ENCODE results near the gene RHBDF1.

RHBDF1 gene

DNA sequence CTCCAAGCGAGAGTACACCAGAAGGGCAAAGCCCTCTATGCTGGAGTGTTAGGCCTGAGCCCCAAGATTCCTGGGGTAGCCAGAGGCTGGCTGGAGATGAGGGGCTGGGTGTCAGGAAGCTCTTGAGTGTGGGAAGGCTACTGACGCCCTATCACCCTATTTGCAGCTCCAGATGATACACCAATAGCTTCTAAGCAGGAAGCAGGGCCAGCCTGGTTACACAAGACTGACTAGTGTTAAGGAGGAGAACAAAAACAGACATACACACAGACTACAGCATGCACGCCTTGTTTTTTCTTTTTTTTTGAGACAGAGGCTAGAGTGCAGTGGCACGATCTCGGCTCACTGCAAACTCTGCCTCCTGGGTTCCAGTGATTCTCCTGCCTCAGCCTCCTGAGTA lies 34.9 kb downstream of the RHBDF1 start:
- Histone ChIP-seq H3K9ac (ENCODE audit: low read length) (no peak overlapping the region), H3K27me3 (ENCODE audit: low read depth, low read length) (no peaks in the 10 kb centered on the region), H3K4me2 (ENCODE audit: low read length) (no peak overlapping the region), H3K9me3 (ENCODE audit: insufficient read depth, low read length) (no peaks in the 10 kb centered on the region), H3K79me2 (ENCODE audit: low read length) (peaks cover 9% of the 10 kb centered on the region; the same call in 1 of the 2 replicates), H3K4me1 (ENCODE audit: low read length) (peaks cover 45% of the 10 kb centered on the region), H3K27ac (ENCODE audit: low read length) (no peak overlapping the region), H4K20me1 (ENCODE audit: insufficient read depth, low read length) (no peaks in the 10 kb centered on the region), H3K4me3 (ENCODE audit: low read length) (no peak overlapping the region), H2AFZ (ENCODE audit: low read depth, low read length) (no peak overlapping the region), H3K36me3 (replicated peaks; ENCODE audit: low read depth, low read length) (peaks cover 41% of the 10 kb centered on the region)
- TF ChIP-seq CTCF (IDR thresholded peaks at IDR 0.05; ENCODE audit: low read depth, low read length) = no peak
- no peak for TF ChIP-seq EZH2phosphoT487 (IDR thresholded peaks at IDR 0.05; ENCODE audit: low read depth)

DNA sequence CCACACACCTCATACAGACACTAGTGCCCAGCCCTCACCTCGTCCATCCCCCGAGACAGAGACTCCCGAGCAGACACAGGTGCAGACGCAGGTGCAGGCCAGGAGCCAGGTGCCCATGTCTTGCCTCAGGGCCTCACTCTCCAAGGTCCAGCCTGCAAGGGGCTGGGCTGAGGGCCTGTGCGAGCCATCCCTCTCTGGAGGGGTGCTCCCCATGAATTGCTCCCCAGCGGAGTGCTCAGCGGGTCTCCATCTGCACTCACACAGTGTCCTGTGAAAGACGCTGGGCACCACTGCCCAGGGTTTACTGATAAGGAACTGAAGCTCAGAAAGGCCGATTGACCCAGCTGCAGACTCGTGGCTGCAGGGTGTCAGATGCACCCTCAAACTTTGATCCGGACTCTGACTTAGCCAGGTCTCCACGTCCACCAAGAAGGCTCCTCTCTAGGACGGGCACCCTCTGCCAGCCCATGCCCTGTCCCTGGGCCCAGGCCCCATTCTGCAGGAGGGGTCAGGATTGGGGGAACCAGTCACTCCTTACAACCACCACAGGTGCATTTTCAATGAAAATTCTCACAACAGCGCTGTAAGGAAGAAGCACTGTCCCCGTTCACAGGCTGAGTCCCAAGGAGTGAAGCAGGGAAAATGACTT lies 36.0 kb downstream of the RHBDF1 start:
- Histone ChIP-seq H3K27ac (ENCODE audit: low read length) (no peak overlapping the region), H3K9ac (ENCODE audit: low read length) (no peak overlapping the region), H3K4me2 (ENCODE audit: low read length) (no peak overlapping the region), H3K9me3 (ENCODE audit: insufficient read depth, low read length) (no peaks in the 10 kb centered on the region), H3K27me3 (ENCODE audit: low read depth, low read length) (no peaks in the 10 kb centered on the region), H3K79me2 (ENCODE audit: low read length) (peaks cover 3% of the 10 kb centered on the region; the same call in 1 of the 2 replicates), H2AFZ (ENCODE audit: low read depth, low read length) (no peak overlapping the region), H4K20me1 (ENCODE audit: insufficient read depth, low read length) (no peaks in the 10 kb centered on the region), H3K4me3 (ENCODE audit: low read length) (no peak overlapping the region), H3K4me1 (ENCODE audit: low read length) (peaks cover 42% of the 10 kb centered on the region), H3K36me3 (replicated peaks; ENCODE audit: low read depth, low read length) (peaks cover 33% of the 10 kb centered on the region)
- TF ChIP-seq EZH2phosphoT487 (IDR thresholded peaks at IDR 0.05; ENCODE audit: low read depth) (no peak), CTCF (IDR thresholded peaks at IDR 0.05; ENCODE audit: low read depth, low read length) (no peak)

DNA sequence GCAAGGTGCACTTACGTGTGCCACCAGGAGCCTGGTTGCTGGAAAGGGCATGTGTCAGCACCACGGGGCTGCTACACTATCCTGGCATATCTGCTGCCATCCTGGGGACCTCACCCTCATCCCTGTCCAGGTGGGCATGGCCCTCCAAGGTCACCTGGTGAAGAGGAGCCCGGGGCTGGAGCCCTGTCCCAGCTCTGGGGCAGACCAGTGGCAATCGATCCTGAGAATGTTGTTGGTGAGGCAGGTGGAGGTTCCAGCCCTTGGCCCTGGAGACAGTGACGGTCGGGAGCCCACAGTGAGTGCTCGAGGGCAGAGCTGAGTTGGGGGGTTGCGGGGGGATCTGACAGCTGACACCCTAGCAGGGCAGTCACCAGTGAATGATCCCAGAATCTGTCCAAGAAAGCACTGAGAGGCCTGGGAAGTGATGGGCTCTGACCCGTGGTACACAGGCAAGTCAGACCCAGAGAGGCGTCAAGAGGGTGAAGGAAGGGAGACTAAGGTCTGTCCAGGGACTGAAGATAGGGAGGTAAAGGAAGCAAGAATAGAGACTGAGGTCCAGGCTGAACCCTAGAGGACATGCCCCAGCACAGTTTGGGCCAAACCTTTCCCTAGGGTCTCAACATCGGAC lies 36.6 kb downstream of the RHBDF1 start:
- H3K9ac ChIP-seq (ENCODE audit: low read length) = 0 out of 2 replicates have a peak overlapping the region, but pooled peaks have one; percentile 56
- no peaks in the 10 kb centered on the region for H3K27me3 ChIP-seq (ENCODE audit: low read depth, low read length)
- H2AFZ ChIP-seq (ENCODE audit: low read depth, low read length) = no peak overlapping the region
- peak overlapping the region; percentile 65 for H3K4me2 ChIP-seq (ENCODE audit: low read length)
- TF ChIP-seq EZH2phosphoT487 (IDR thresholded peaks at IDR 0.05; ENCODE audit: low read depth) (no peak), CTCF (IDR thresholded peaks at IDR 0.05; ENCODE audit: low read depth, low read length) (no peak)
- H3K9me3 ChIP-seq (ENCODE audit: insufficient read depth, low read length) = no peaks in the 10 kb centered on the region
- no peaks in the 10 kb centered on the region for H3K79me2 ChIP-seq (ENCODE audit: low read length)
- no peak overlapping the region for H3K4me3 ChIP-seq (ENCODE audit: low read length)
- H4K20me1 ChIP-seq (ENCODE audit: insufficient read depth, low read length) = no peaks in the 10 kb centered on the region
- peaks cover 35% of the 10 kb centered on the region for H3K4me1 ChIP-seq (ENCODE audit: low read length)
- peaks cover 31% of the 10 kb centered on the region for H3K36me3 ChIP-seq (replicated peaks; ENCODE audit: low read depth, low read length)
- peak overlapping the region; percentile 72 for H3K27ac ChIP-seq (ENCODE audit: low read length)

- no peaks in the 10 kb centered on the region for H4K20me1 ChIP-seq (ENCODE audit: insufficient read depth, low read length)
Observed at GRCh38 chr16:35011-35677, 37.3 kb downstream of the RHBDF1 start.

More at GRCh38 chr16:35011-35677, 37.3 kb downstream of the RHBDF1 start:
- Histone ChIP-seq H3K4me3 (ENCODE audit: low read length) (peak overlapping the region; percentile 19), H3K4me2 (ENCODE audit: low read length) (peak overlapping the region; percentile 65), H3K9me3 (ENCODE audit: insufficient read depth, low read length) (no peaks in the 10 kb centered on the region), H3K9ac (ENCODE audit: low read length) (peak overlapping the region; percentile 56; the same call in 1 of the 2 replicates), H3K79me2 (ENCODE audit: low read length) (no peaks in the 10 kb centered on the region), H3K36me3 (replicated peaks; ENCODE audit: low read depth, low read length) (peaks cover 31% of the 10 kb centered on the region), H3K27me3 (ENCODE audit: low read depth, low read length) (no peaks in the 10 kb centered on the region), H3K4me1 (ENCODE audit: low read length) (peaks cover 35% of the 10 kb centered on the region), H3K27ac (ENCODE audit: low read length) (peak overlapping the region; percentile 72), H2AFZ (ENCODE audit: low read depth, low read length) (no peak overlapping the region)
- TF ChIP-seq EZH2phosphoT487 (IDR thresholded peaks at IDR 0.05; ENCODE audit: low read depth) (no peak), CTCF (IDR thresholded peaks at IDR 0.05; ENCODE audit: low read depth, low read length) (no peak)

Measured in OCI-LY3 (cell line).